DOHH2 (cell line): Measurements from ENCODE around the gene P4HA2.

Experiments used
- H3F3A ChIP-seq: fragments of 200-600 bp; sonication (generic), shearing (Covaris generic); 2 replicates; pipeline ENCODE4 v1.6.0; 2016; ENCODE audit warnings: antibody characterized with exemption, mild to moderate bottlenecking; ENCODE audit not compliant: control insufficient read depth, insufficient read depth
- H3K27ac ChIP-seq: fragments of 200-600 bp; sonication (generic); 2 replicates; pipeline ENCODE4 v1.5.1; 2014; ENCODE audit warnings: low read depth, mild to moderate bottlenecking, low read length, moderate library complexity
- H3K27me3 ChIP-seq: fragments of 200-600 bp; sonication (generic); 2 replicates; pipeline ENCODE4 v1.6.1; 2014; ENCODE audit warnings: mild to moderate bottlenecking, low read length, mixed read lengths; ENCODE audit not compliant: control insufficient read depth
- H3K36me3 ChIP-seq: fragments of 200-600 bp; sonication (generic); 2 replicates; pipeline ENCODE4 v1.6.1; 2014; ENCODE audit warnings: mild to moderate bottlenecking, low read length, moderate library complexity, mixed read lengths; ENCODE audit not compliant: control insufficient read depth
- H3K4me1 ChIP-seq: fragments of 200-600 bp; sonication (generic); 2 replicates; pipeline ENCODE4 v1.6.1; 2014; ENCODE audit warnings: mild to moderate bottlenecking, low read length, mixed read lengths; ENCODE audit not compliant: control insufficient read depth
- H3K4me2 ChIP-seq: fragments of 200-600 bp; sonication (generic); 2 replicates; pipeline ENCODE4 v1.6.0; 2014; ENCODE audit warnings: mild to moderate bottlenecking, low read length, moderate library complexity
- H3K4me3 ChIP-seq: fragments of 200-600 bp; sonication (generic); 2 replicates; pipeline ENCODE4 v1.5.1; 2014; ENCODE audit warnings: mild to moderate bottlenecking, low read length, mixed read lengths
- H3K79me2 ChIP-seq: fragments of 200-600 bp; sonication (generic); 2 replicates; pipeline ENCODE4 v1.6.1; 2014; ENCODE audit warnings: mild to moderate bottlenecking, low read length, mixed read lengths; ENCODE audit not compliant: control insufficient read depth
- H3K9me2 ChIP-seq: fragments of 200-600 bp; sonication (generic); replicated peaks from 2 replicates; pipeline ENCODE4 v1.6.1; 2014; ENCODE audit warnings: mild to moderate bottlenecking, low read length, mixed read lengths; ENCODE audit not compliant: control insufficient read depth
- H3K9me3 ChIP-seq: fragments of 200-600 bp; sonication (generic); 2 replicates; pipeline ENCODE4 v1.6.1; 2014; ENCODE audit warnings: antibody characterized with exemption, low read length, mixed read lengths; ENCODE audit not compliant: control insufficient read depth, insufficient read depth
- H4K20me1 ChIP-seq: fragments of 200-600 bp; sonication (generic); 2 replicates; pipeline ENCODE4 v1.6.0; 2014; ENCODE audit warnings: low read depth, mild to moderate bottlenecking, antibody characterized with exemption, low read length, moderate library complexity; ENCODE audit not compliant: control insufficient read depth, insufficient read depth
- CTCF ChIP-seq: fragments of 200-600 bp; sonication (generic); IDR thresholded peaks from one replicate; pipeline ENCODE4 v1.5.1; 2014; ENCODE audit warnings: antibody characterized with exemption, mild to moderate bottlenecking, low read depth, low read length; ENCODE audit not compliant: poor library complexity, severe bottlenecking
- EZH2phosphoT487 ChIP-seq: fragments of 200-600 bp; sonication (generic); IDR thresholded peaks from 2 replicates; pipeline ENCODE4 v1.6.1; 2017; ENCODE audit warnings: borderline replicate concordance, mild to moderate bottlenecking, antibody characterized with exemption, low read length, moderate library complexity, mixed read lengths

Gene P4HA2

GRCh38 chr5:132254321-132254977, 26.8 kb upstream of the P4HA2 start:
- Histone ChIP-seq H3K79me2 (no peaks in the 10 kb centered on the region), H3K27ac (no peak overlapping the region), H3K4me2 (no peak overlapping the region), H3F3A (no peaks in the 10 kb centered on the region), H3K9me2 (no peaks in the 10 kb centered on the region), H3K9me3 (no peaks in the 10 kb centered on the region), H3K4me3 (no peak overlapping the region), H3K36me3 (no peaks in the 10 kb centered on the region), H3K27me3 (no peaks in the 10 kb centered on the region), H4K20me1 (no peaks in the 10 kb centered on the region), H3K4me1 (no peaks in the 10 kb centered on the region)
- TF ChIP-seq CTCF (no peak), EZH2phosphoT487 (no peak)

- Histone ChIP-seq H3K9me3 (no peaks in the 10 kb centered on the region), H3K4me1 (no peaks in the 10 kb centered on the region), H3F3A (no peaks in the 10 kb centered on the region), H3K4me3 (no peak overlapping the region), H3K4me2 (no peak overlapping the region), H3K27me3 (no peaks in the 10 kb centered on the region), H4K20me1 (no peaks in the 10 kb centered on the region), H3K36me3 (no peaks in the 10 kb centered on the region), H3K79me2 (no peaks in the 10 kb centered on the region), H3K27ac (no peak overlapping the region), H3K9me2 (no peaks in the 10 kb centered on the region)
- TF ChIP-seq EZH2phosphoT487 (no peak), CTCF (no peak)
These were observed 26.0 kb upstream of the P4HA2 start for GRCh38 chr5:132253452-132254320.

GRCh38 chr5:132253008-132253441, 25.4 kb upstream of the P4HA2 start:
- H3K4me1 ChIP-seq, result no peaks in the 10 kb centered on the region
- H3K79me2 ChIP-seq, result no peaks in the 10 kb centered on the region
- H3K27me3 ChIP-seq, result no peaks in the 10 kb centered on the region
- TF ChIP-seq EZH2phosphoT487 (no peak), CTCF (no peak)
- H3F3A ChIP-seq, result no peaks in the 10 kb centered on the region
- no peaks in the 10 kb centered on the region for H3K9me2 ChIP-seq
- H3K4me3 ChIP-seq, result no peak overlapping the region
- H3K27ac ChIP-seq, result no peak overlapping the region
- no peak overlapping the region for H3K4me2 ChIP-seq
- H3K36me3 ChIP-seq, result no peaks in the 10 kb centered on the region
- H4K20me1 ChIP-seq, result no peaks in the 10 kb centered on the region
- no peaks in the 10 kb centered on the region for H3K9me3 ChIP-seq
